ENCODE results near the gene KDM2B.

- TF ChIP-seq, protein P1, sequence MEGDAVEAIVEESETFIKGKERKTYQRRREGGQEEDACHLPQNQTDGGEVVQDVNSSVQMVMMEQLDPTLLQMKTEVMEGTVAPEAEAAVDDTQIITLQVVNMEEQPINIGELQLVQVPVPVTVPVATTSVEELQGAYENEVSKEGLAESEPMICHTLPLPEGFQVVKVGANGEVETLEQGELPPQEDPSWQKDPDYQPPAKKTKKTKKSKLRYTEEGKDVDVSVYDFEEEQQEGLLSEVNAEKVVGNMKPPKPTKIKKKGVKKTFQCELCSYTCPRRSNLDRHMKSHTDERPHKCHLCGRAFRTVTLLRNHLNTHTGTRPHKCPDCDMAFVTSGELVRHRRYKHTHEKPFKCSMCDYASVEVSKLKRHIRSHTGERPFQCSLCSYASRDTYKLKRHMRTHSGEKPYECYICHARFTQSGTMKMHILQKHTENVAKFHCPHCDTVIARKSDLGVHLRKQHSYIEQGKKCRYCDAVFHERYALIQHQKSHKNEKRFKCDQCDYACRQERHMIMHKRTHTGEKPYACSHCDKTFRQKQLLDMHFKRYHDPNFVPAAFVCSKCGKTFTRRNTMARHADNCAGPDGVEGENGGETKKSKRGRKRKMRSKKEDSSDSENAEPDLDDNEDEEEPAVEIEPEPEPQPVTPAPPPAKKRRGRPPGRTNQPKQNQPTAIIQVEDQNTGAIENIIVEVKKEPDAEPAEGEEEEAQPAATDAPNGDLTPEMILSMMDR (IDR thresholded peaks at IDR 0.05; ENCODE audit: low read length): no peak
- no peak for TF ChIP-seq EZH2 (IDR thresholded peaks at IDR 0.05; ENCODE audit: borderline replicate concordance, low read length)
Observed at GRCh38 chr12:121446750-121447149, 134.1 kb downstream of the KDM2B start.
